ENCODE measurements around the gene MAP2K3. TPM values are rescaled to one million over a fixed set of nuclear protein-coding genes. Genes with fewer than 3 reads are reported as not detected.

The MAP2K3 gene
- total RNA-seq, 6 donors from 2014 or later: 45.1 to 134 (median 79.5) TPM

GRCh38 chr17:21289902-21290571 lies 5.5 kb downstream of the MAP2K3 start:
- Histone ChIP-seq H3K27me3 (no peaks in the 10 kb centered on the region), H3K27ac (peak overlapping the region; percentile 94 to 99 (median 96)), H3K4me1 (peaks cover 43 to 57% (median 45%) of the 10 kb centered on the region in 4 donors), H3K9me3 (no peaks in the 10 kb centered on the region), H3K36me3 (peaks cover 6 to 24% (median 13%) of the 10 kb centered on the region in 4 donors), H3K4me3 (no peak overlapping the region)
- DNase-seq (no peak), ATAC-seq (ENCODE audit: low FRiP score in 2 of 2) (no peak)
- TF ChIP-seq EP300 (IDR thresholded peaks at IDR 0.05) (no peak), POLR2A (IDR thresholded peaks at IDR 0.05) (no peak), POLR2AphosphoS5 (IDR thresholded peaks at IDR 0.05) (no peak), CTCF (IDR thresholded peaks at IDR 0.05) (no peak)
- 89% methylated on average over 16 of the region's 18 CpGs; no CpG with 5 or more reads in 1 of the 2 donors for WGBS, 2 donors

GRCh38 chr17:21291357-21291756 lies 6.8 kb downstream of the MAP2K3 start:
- WGBS, 2 donors: 73 to 81% methylated on average over 10 of the region's 10 CpGs
- no peaks in the 10 kb centered on the region for H3K9me3 ChIP-seq
- TF ChIP-seq POLR2AphosphoS5 (IDR thresholded peaks at IDR 0.05) (no peak), EP300 (IDR thresholded peaks at IDR 0.05) (no peak), POLR2A (IDR thresholded peaks at IDR 0.05) (no peak), CTCF (IDR thresholded peaks at IDR 0.05) (no peak)
- H3K4me3 ChIP-seq: no peak overlapping the region
- H3K27me3 ChIP-seq: no peaks in the 10 kb centered on the region
- peaks cover 37 to 54% (median 40%) of the 10 kb centered on the region in 4 donors for H3K4me1 ChIP-seq
- H3K36me3 ChIP-seq: peaks cover 6 to 28% (median 13%) of the 10 kb centered on the region in 4 donors
- no peak overlapping the region for H3K27ac ChIP-seq
- no peak for DNase-seq
- no peak for ATAC-seq (ENCODE audit: low FRiP score in 2 of 2)

DNA sequence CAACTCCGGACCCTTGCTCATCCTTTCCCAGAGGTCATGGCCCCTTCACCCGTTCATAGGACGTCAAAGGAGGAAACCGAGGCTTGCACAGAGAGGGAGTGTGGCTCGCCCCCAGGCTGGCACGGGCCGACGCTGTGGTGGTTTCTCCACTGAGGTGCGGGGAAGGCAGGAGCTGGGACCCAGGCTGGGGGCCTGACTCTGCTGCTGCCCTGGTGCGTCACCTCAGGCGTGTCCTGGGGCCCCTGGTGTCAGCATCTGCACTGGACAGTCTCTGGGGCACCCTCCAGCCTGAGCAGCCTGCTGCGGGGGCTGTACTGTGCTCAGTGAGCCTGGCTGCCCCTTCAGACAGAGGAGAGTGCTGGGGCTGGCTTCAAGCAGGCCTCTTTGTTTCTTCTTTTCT lies 7.4 kb downstream of the MAP2K3 start:
- Histone ChIP-seq H3K9me3 (no peaks in the 10 kb centered on the region), H3K4me3 (no peak overlapping the region), H3K27me3 (no peaks in the 10 kb centered on the region), H3K36me3 (peaks cover 6 to 29% (median 13%) of the 10 kb centered on the region in 4 donors), H3K4me1 (peaks cover 32 to 52% (median 36%) of the 10 kb centered on the region in 4 donors), H3K27ac (no peak overlapping the region)
- DNase-seq (no peak), ATAC-seq (ENCODE audit: low FRiP score in 2 of 2) (no peak)
- no peak for TF ChIP-seq POLR2A (IDR thresholded peaks at IDR 0.05)
- TF ChIP-seq CTCF (IDR thresholded peaks at IDR 0.05): no peak
- no peak for TF ChIP-seq POLR2AphosphoS5 (IDR thresholded peaks at IDR 0.05)
- TF ChIP-seq EP300 (IDR thresholded peaks at IDR 0.05): no peak
- WGBS, 2 donors: 60 to 72% methylated on average over 7 to 12 of the region's 12 CpGs

GRCh38 chr17:21292867-21293830 lies 8.6 kb downstream of the MAP2K3 start:
- peaks cover 21 to 45% (median 25%) of the 10 kb centered on the region in 4 donors for H3K4me1 ChIP-seq
- no peak for ATAC-seq (ENCODE audit: low FRiP score in 2 of 2)
- H3K27ac ChIP-seq: no peak overlapping the region

More at GRCh38 chr17:21292867-21293830, 8.6 kb downstream of the MAP2K3 start:
- WGBS, 2 donors: 73 to 80% methylated on average over 20 of the region's 20 CpGs
- Histone ChIP-seq H3K4me3 (no peak overlapping the region), H3K9me3 (no peaks in the 10 kb centered on the region), H3K27me3 (no peaks in the 10 kb centered on the region), H3K36me3 (peaks cover 6 to 32% (median 13%) of the 10 kb centered on the region in 4 donors)
- no peak for TF ChIP-seq POLR2A (IDR thresholded peaks at IDR 0.05)
- no peak for TF ChIP-seq EP300 (IDR thresholded peaks at IDR 0.05)
- no peak for TF ChIP-seq POLR2AphosphoS5 (IDR thresholded peaks at IDR 0.05)
- no peak for TF ChIP-seq CTCF (IDR thresholded peaks at IDR 0.05)
- no peak for DNase-seq
